NOMO-1 treated with DMSO at 0.1 percent for 48 hours (cell line): Measurements from ENCODE around the gene ATG7.

Experiments
- DNase-seq: peaks from one replicate; lab custom pipeline; 2025; ENCODE audit not compliant: unreplicated experiment; lab: John Stamatoyannopoulos, UW

Gene ATG7

DNA sequence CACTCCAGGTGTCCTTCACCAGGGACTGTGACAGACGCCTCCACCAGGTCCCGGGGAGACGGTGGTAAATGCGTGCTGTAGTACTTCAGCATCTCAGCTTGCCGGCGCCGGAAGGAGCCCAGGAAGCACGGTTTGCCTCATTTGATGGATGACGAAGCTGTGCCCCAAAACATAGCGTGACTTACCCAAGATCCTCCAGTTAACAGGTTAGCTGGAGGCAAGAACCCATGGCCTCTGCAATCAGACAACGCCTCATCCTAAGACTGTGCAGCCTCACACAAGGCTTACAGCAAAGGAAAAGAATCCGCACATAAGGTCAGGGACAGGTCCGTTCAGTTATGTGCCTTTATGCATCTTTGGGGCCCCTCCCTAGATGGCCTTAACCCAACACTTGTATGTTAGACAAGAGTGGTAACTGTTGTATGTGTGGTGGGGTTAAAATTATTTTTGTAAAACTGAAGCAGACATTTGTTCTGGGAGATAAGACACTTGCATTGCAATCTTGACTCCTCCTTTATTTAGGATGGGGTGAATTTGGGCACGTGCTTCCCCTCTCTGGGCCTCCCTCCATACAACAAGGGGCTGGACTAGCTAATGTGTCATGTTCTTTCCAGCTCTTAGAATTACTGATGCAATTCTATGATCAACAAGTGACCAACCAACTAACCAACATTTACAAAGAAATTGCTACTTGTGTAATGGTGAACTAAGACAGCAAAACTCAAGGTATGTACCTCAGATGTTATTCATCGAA is 332.1 kb downstream of the ATG7 start:
- no peak for DNase-seq

DNA sequence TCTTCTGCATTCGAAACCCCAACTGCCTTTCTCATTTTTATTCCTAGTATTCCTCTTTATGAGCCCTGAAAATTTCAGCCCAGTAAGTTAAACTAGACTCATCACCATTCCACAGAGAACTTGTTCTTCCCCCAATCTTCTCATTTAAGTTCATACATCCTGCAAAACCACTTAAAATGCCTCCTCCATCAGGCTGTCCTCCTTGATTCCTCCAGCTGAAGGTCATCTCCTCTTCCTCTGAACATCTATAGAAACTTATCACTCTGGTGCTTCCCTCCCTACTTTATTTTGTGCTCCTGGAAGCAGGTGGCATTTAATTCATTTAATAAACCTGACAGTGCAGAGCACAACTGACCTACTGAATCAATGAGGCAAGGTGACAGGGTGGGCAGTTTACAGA is 333.2 kb downstream of the ATG7 start:
- no peak for DNase-seq

DNA sequence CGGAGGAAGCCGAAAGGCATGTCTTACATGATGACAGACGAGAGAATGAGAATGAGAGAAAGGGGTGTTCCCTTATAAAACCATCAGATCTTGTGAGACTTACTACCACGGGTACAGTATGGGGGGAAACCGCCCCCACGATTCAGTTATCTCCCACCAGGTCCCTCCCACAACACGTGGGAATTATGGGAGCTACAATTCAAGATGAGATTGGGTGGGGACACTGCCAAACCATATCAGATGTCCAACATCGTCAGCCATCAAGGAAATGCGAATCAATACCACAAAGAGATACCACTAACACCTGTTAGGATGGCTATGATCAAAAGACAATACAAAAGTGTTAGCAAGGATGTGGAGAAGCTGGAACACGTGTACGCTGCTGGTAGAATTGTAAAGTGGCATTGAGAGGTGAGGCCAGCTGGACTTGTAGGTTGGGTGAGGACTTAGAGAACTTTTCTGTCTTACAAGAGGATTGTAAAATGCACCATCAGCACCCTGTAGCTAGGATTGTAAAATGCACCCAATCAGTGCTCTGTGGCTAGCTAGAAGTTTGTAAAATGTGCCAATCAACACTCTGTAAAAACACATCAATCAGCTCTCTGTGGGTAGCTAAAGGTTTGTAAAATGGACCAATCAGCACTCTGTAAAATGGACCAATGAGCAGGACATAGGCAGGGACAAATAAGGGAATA is 334.0 kb downstream of the ATG7 start:
- DNase-seq: no peak

DNA sequence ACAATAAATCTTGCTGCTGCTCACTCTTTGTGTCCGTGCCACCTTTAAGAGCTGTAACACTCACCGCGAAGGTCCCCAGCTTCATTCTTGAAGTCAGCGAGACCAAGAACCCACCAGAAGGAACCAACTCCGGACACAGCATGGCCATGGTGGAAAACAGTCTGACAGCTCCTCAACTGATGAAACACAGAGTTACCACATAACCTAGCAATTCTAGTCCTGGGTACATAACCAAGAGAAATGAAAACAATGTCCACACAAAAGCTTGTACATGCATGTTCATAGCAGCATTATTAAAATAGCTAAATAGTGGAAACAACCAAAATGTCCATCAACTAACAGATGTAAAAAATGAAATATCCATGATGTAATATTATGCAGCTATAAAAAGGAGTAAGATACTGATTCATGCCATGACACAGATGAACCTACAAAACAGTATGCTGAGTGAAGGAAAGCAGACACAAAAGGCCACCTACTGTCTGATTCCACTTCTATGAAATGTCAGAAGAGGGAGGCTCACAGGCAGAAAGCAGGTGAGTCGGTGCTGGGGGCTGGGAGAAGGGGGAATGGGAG is 334.8 kb downstream of the ATG7 start:
- DNase-seq: no peak
